Keratinocyte (primary cell): Measurements from ENCODE around the gene KCTD2. TPM values are rescaled to one million over a fixed set of nuclear protein-coding genes. Genes with fewer than 3 reads are reported as not detected.
"Not testable (repeated sequence)": the region's sequence is repeated elsewhere in the genome, so short reads cannot be mapped to it uniquely, and the experiment has no call there.

Experiments
- DNase-seq: peaks from one replicate; pipeline ENCODE4 v3.0.0-alpha.2; 2011; ENCODE audit warnings: low read depth, missing footprints, low spot score
- FAIRE-seq: peaks from 2 replicates; lab custom pipeline; 2011; peaks lifted over from hg19 to GRCh38; lab: Jason Lieb, UNC
- H2AFZ ChIP-seq: 2 replicates; pipeline ENCODE4 v1.6.0; 2012; ENCODE audit warnings: low read length, control low read depth, inconsistent platforms; ENCODE audit not compliant: control insufficient read depth
- H3K27ac ChIP-seq: 2 replicates; pipeline ENCODE4 v1.5.1; 2011; ENCODE audit warnings: low read length; ENCODE audit not compliant: control insufficient read depth, insufficient read depth
- H3K27me3 ChIP-seq: 3 replicates; pipeline ENCODE4 v1.6.0; 2011; ENCODE audit warnings: low read length; ENCODE audit not compliant: control insufficient read depth, insufficient read depth; ENCODE audit errors: extremely low read depth
- H3K36me3 ChIP-seq, 2 experiments: 2 replicates in 1 of 2; 3 replicates in 1 of 2; pipeline ENCODE4 v1.5.1; 2011; ENCODE audit warnings: low read length in 2 of 2, mild to moderate bottlenecking in 1 of 2; ENCODE audit not compliant: control insufficient read depth in 2 of 2, insufficient read depth in 2 of 2; ENCODE audit errors: extremely low read depth in 1 of 2
- H3K4me1 ChIP-seq: 3 replicates; pipeline ENCODE4 v1.5.1; 2011; ENCODE audit warnings: low read length; ENCODE audit not compliant: control insufficient read depth, insufficient read depth; ENCODE audit errors: extremely low read depth
- H3K4me2 ChIP-seq: 3 replicates; pipeline ENCODE4 v1.6.0; 2011; ENCODE audit warnings: low read depth, low read length; ENCODE audit not compliant: control insufficient read depth, insufficient read depth; ENCODE audit errors: extremely low read depth
- H3K4me3 ChIP-seq, 3 experiments: fragments of 200-600 bp in 1 of 3; sonication (generic) in 1 of 3; 2 replicates in 2 of 3; 3 replicates in 1 of 3; pipeline ENCODE4 v1.5.1; 2011 to 2016; ENCODE audit warnings: low read length in 3 of 3, mild to moderate bottlenecking in 3 of 3, control low read depth in 2 of 3, inconsistent platforms in 1 of 3, low read depth in 1 of 3, mixed read lengths in 1 of 3, mixed run types in 1 of 3, moderate library complexity in 1 of 3; ENCODE audit not compliant: control insufficient read depth in 2 of 3, insufficient read depth in 2 of 3; ENCODE audit errors: extremely low read depth in 1 of 3
- H3K79me2 ChIP-seq: 2 replicates; pipeline ENCODE4 v1.6.0; 2012; ENCODE audit warnings: low read length; ENCODE audit not compliant: control insufficient read depth, insufficient read depth
- H3K9ac ChIP-seq: 3 replicates; pipeline ENCODE4 v1.6.0; 2011; ENCODE audit warnings: low read length; ENCODE audit not compliant: control insufficient read depth, insufficient read depth; ENCODE audit errors: extremely low read depth
- H3K9me1 ChIP-seq: 3 replicates; pipeline ENCODE4 v1.6.0; 2011; ENCODE audit warnings: low read length; ENCODE audit not compliant: control insufficient read depth, insufficient read depth; ENCODE audit errors: extremely low read depth
- H3K9me3 ChIP-seq: 2 replicates; pipeline ENCODE4 v1.5.1; 2012; ENCODE audit warnings: low read depth, low read length; ENCODE audit not compliant: control insufficient read depth
- H4K20me1 ChIP-seq: 3 replicates; pipeline ENCODE4 v1.6.0; 2011; ENCODE audit warnings: low read length; ENCODE audit not compliant: control insufficient read depth, insufficient read depth; ENCODE audit errors: extremely low read depth
- CTCF ChIP-seq, 3 experiments: IDR thresholded peaks in 1 of 3; conservative IDR thresholded peaks in 1 of 3; optimal IDR thresholded peaks in 1 of 3; 2 replicates in 2 of 3; 3 replicates in 1 of 3; pipeline versions ENCODE3 to v1.5.1; 2011; ENCODE audit warnings: low read length in 3 of 3, mild to moderate bottlenecking in 3 of 3, moderate library complexity in 2 of 3, control low read depth in 1 of 3, inconsistent platforms in 1 of 3; ENCODE audit not compliant: insufficient read depth in 2 of 3; ENCODE audit errors: extremely low read depth in 1 of 3
- EZH2 ChIP-seq: IDR thresholded peaks from one replicate; pipeline ENCODE4 v1.6.1; 2012; ENCODE audit warnings: inconsistent platforms, mild to moderate bottlenecking, low read length, moderate library complexity
- dilution Hi-C: fragments of 300-500 bp; cut with MboI; formaldehyde crosslinking; loops from one replicate; pipeline ENCODE4 v1.7.0; 2020; ENCODE audit warnings: low sequenced_read_pairs; ENCODE audit not compliant: extremely low pct_ligation_motif_present
- polyA plus RNA-seq, 5 experiments: library from polyadenylated mRNA; depleted of rRNA in 3 of 5; stranded (reverse) in 3 of 5; stranded (forward) in 1 of 5; unstranded in 1 of 5; fragments of >200 nt; gene quantifications; 1 replicate in 1 of 5; 2 replicates in 3 of 5; 3 replicates in 1 of 5; pipeline versions ENCODE4 v1.2.1 to v1.2.3, GENCODE V29; 2011 to 2012; ENCODE audit warnings: missing spikeins in 2 of 5, low read depth in 1 of 5, low replicate concordance in 1 of 5

The KCTD2 gene
- polyA plus RNA-seq, 1 donor (not counting 4 experiments of a cell fraction or from before 2014, with no cell fraction given), result 20.7 TPM

GRCh38 chr17:75041656-75042280, 5.3 kb upstream of the KCTD2 start:
- no peaks in the 10 kb centered on the region for H3K9me3 ChIP-seq
- peaks cover 14 to 22% of the 10 kb centered on the region in 2 experiments for H3K36me3 ChIP-seq
- peaks cover 15% of the 10 kb centered on the region for H3K79me2 ChIP-seq
- H3K27me3 ChIP-seq, result no peaks in the 10 kb centered on the region
- H3K4me3 ChIP-seq, result no peak overlapping the region
- H4K20me1 ChIP-seq, result no peaks in the 10 kb centered on the region
- H3K4me2 ChIP-seq, result no peak overlapping the region
- no peak overlapping the region for H3K27ac ChIP-seq
- H3K9me1 ChIP-seq, result no peaks in the 10 kb centered on the region
- no peak for FAIRE-seq
- no peak overlapping the region for H3K9ac ChIP-seq
- no peak for DNase-seq
- peaks cover 2% of the 10 kb centered on the region for H3K4me1 ChIP-seq
- no peak overlapping the region for H2AFZ ChIP-seq
- dilution Hi-C loops, result no loop called here
- no peak for TF ChIP-seq EZH2
- no peak for TF ChIP-seq CTCF (optimal IDR thresholded peaks at IDR 0.05 in 1 of 3, IDR thresholded peaks at IDR 0.05 in 1 of 3, conservative IDR thresholded peaks at IDR 0.05 in 1 of 3; ENCODE audit: extremely low read depth in 1 of 3, insufficient read depth in 2 of 3, low read length in 3 of 3)

GRCh38 chr17:75043789-75044188, 3.2 kb upstream of the KCTD2 start:
- H4K20me1 ChIP-seq, H3K9me3 ChIP-seq, H2AFZ ChIP-seq, H3K4me2 ChIP-seq, H3K27ac ChIP-seq, H3K9me1 ChIP-seq, H3K4me3 ChIP-seq, DNase-seq, H3K27me3 ChIP-seq, FAIRE-seq, dilution Hi-C loops, H3K9ac ChIP-seq: not testable (repeated sequence)
- Histone ChIP-seq H3K4me1 (peaks cover 11% of the 10 kb centered on the region), H3K79me2 (peaks cover 21% of the 10 kb centered on the region), H3K36me3 (peaks cover 14 to 19% of the 10 kb centered on the region in 2 experiments)

- Histone ChIP-seq H3K79me2 (peaks cover 21% of the 10 kb centered on the region), H3K4me2 (no peak overlapping the region), H4K20me1 (no peaks in the 10 kb centered on the region), H3K4me1 (peaks cover 14% of the 10 kb centered on the region), H3K9ac (no peak overlapping the region), H3K27me3 (no peaks in the 10 kb centered on the region), H3K9me1 (no peaks in the 10 kb centered on the region), H2AFZ (no peak overlapping the region), H3K9me3 (no peaks in the 10 kb centered on the region), H3K36me3 (peaks cover 7 to 18% of the 10 kb centered on the region in 2 experiments), H3K27ac (no peak overlapping the region), H3K4me3 (no peak overlapping the region)
- TF ChIP-seq CTCF (optimal IDR thresholded peaks at IDR 0.05 in 1 of 3, IDR thresholded peaks at IDR 0.05 in 1 of 3, conservative IDR thresholded peaks at IDR 0.05 in 1 of 3; ENCODE audit: extremely low read depth in 1 of 3, insufficient read depth in 2 of 3, low read length in 3 of 3), result no peak
- FAIRE-seq (no peak), DNase-seq (no peak)
- dilution Hi-C loops, result no loop called here
Observed at GRCh38 chr17:75044716-75045115, 2.3 kb upstream of the KCTD2 start.

- Histone ChIP-seq H3K9ac (peak overlapping the region; percentile 97), H3K79me2 (peaks cover 21% of the 10 kb centered on the region), H3K4me3 (peak overlapping the region; percentile 90 to 98 (median 96)), H3K4me1 (peaks cover 14% of the 10 kb centered on the region), H3K4me2 (peak overlapping the region; percentile 82), H3K36me3 (peaks cover 7 to 11% of the 10 kb centered on the region in 2 experiments), H3K27ac (peak overlapping the region; percentile 93)
- H4K20me1 ChIP-seq, DNase-seq, H3K9me3 ChIP-seq, H3K9me1 ChIP-seq, dilution Hi-C loops, FAIRE-seq, H3K27me3 ChIP-seq, H2AFZ ChIP-seq: not testable (repeated sequence)
Observed at GRCh38 chr17:75045946-75046406, 1.0 kb upstream of the KCTD2 start.
